Fibroblast of skin of right biceps (primary cell): ENCODE results near the gene SART3.
A peak's percentile ranks its signal among the peaks of the same experiment; 100 is the strongest.
"Not testable (repeated sequence)": the region's sequence is repeated elsewhere in the genome, so short reads cannot be mapped to it uniquely, and the experiment has no call there.

Experiments
- DNase-seq: peaks from one replicate; pipeline ENCODE4 v3.0.0-alpha.2; 2013

SART3 gene

GRCh38 chr12:108581311-108582227 lies 20.6 kb upstream of the SART3 start:
- no peak for DNase-seq

GRCh38 chr12:108580531-108580930 lies 19.6 kb upstream of the SART3 start:
- no peak for DNase-seq

- no peak for DNase-seq
Measured at GRCh38 chr12:108578813-108579212, 17.8 kb upstream of the SART3 start.

GRCh38 chr12:108578264-108578663 lies 17.3 kb upstream of the SART3 start:
- no peak for DNase-seq

GRCh38 chr12:108577458-108577857 lies 16.5 kb upstream of the SART3 start:
- no peak for DNase-seq

- DNase-seq, result peak; percentile 79
Measured at GRCh38 chr12:108576660-108577234, 15.8 kb upstream of the SART3 start.

- no peak for DNase-seq
Measured at GRCh38 chr12:108575199-108575912, 14.4 kb upstream of the SART3 start.

GRCh38 chr12:108574276-108574675 lies 13.3 kb upstream of the SART3 start:
- not testable (repeated sequence) for DNase-seq

- DNase-seq, result no peak
Measured at GRCh38 chr12:108573317-108573716, 12.3 kb upstream of the SART3 start.

- DNase-seq, result no peak
Measured at GRCh38 chr12:108572166-108572790, 11.3 kb upstream of the SART3 start.

GRCh38 chr12:108571609-108572165 lies 10.7 kb upstream of the SART3 start:
- no peak for DNase-seq

- DNase-seq, result peak; percentile 70
Measured at GRCh38 chr12:108570743-108571608, 10.0 kb upstream of the SART3 start.

- DNase-seq, result no peak
Measured at GRCh38 chr12:108568338-108569154, 7.6 kb upstream of the SART3 start.

- no peak for DNase-seq
Measured at GRCh38 chr12:108567406-108568337, 6.7 kb upstream of the SART3 start.

- DNase-seq, result no peak
Measured at GRCh38 chr12:108566452-108566851, 5.5 kb upstream of the SART3 start.

- DNase-seq, result peak; percentile 75
Measured at GRCh38 chr12:108565976-108566375, 5.0 kb upstream of the SART3 start.

GRCh38 chr12:108565146-108565545 lies 4.2 kb upstream of the SART3 start:
- no peak for DNase-seq

GRCh38 chr12:108564724-108565123 lies 3.8 kb upstream of the SART3 start:
- DNase-seq, result no peak

GRCh38 chr12:108563804-108564151 lies 2.8 kb upstream of the SART3 start:
- DNase-seq, result no peak
